Gastroesophageal sphincter (tissue), 3 donors: ENCODE measurements around the gene SENP8.

Experiments used
- POLR2A ChIP-seq, 2 donors: fragments of 450-650 bp; IDR thresholded peaks; one replicate each; pipeline ENCODE4 v1.6.1; 2017; ENCODE audit warnings: antibody characterized with exemption in 2 of 2, mild to moderate bottlenecking in 2 of 2, moderate library complexity in 1 of 2
- POLR2AphosphoS5 ChIP-seq: sonication (generic); formaldehyde crosslinking; IDR thresholded peaks from one replicate; pipeline ENCODE4 v1.6.1; 2017; ENCODE audit warnings: antibody characterized with exemption
- TF ChIP-seq, protein P1 (sequence below), 4 experiments: fragments of 200-600 bp in 2 of 4; fragments of 450-650 bp in 2 of 4; sonication (generic) in 1 of 4; IDR thresholded peaks; one replicate each; pipeline ENCODE4 v1.5.1; 2017 to 2019; ENCODE audit warnings: antibody characterized with exemption in 4 of 4, mild to moderate bottlenecking in 2 of 4, moderate library complexity in 2 of 4

DNA sequence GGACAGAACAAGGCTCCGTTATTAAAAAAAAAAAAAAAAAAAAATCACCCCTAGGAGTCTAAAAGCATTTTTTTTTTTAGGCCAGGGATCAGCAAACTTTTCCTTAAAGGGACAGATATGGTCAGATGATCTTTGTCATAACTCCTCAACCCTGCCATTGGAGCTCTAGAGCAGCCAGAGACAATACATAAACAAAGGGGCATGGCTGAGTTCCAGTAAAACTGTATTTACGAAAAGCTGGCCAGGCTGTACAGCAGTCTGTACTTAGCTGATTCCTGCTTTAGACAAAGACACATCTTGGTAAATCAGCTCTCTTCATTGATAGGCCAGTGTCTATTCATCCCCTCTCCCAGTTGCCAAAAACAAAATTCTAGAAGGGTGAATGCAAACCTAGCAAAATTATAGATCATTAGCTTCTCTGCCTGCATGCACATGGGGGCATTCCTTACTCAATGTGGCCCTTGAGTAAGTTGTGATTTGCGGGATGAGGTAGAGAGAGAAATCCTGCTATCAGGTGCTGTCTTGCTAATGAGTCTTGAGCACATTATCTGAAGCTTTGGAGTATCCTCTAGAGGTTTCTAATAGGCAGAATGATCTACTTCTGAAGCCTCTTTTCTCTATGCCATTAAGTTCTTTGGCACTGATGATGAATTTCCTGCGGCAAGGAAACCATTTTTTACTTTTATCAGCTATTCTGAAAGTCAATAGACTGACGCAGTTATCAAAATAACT lies 35.2 kb downstream of the SENP8 start:
- TF ChIP-seq, protein P1, sequence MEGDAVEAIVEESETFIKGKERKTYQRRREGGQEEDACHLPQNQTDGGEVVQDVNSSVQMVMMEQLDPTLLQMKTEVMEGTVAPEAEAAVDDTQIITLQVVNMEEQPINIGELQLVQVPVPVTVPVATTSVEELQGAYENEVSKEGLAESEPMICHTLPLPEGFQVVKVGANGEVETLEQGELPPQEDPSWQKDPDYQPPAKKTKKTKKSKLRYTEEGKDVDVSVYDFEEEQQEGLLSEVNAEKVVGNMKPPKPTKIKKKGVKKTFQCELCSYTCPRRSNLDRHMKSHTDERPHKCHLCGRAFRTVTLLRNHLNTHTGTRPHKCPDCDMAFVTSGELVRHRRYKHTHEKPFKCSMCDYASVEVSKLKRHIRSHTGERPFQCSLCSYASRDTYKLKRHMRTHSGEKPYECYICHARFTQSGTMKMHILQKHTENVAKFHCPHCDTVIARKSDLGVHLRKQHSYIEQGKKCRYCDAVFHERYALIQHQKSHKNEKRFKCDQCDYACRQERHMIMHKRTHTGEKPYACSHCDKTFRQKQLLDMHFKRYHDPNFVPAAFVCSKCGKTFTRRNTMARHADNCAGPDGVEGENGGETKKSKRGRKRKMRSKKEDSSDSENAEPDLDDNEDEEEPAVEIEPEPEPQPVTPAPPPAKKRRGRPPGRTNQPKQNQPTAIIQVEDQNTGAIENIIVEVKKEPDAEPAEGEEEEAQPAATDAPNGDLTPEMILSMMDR (IDR thresholded peaks at IDR 0.05), result no peak
- TF ChIP-seq POLR2AphosphoS5 (peak; percentile 66), POLR2A (IDR thresholded peaks at IDR 0.05) (no peak)
